ENCODE results near the gene SPO11.

The SPO11 gene

GRCh38 chr20:57329608-57330221 is at the start of gene SPO11:
Gene SPO11 (plus strand): TSS chr20:57329803. CDS start chr20:57329868, 65 bp downstream.
- no peak for DNase-seq (ENCODE audit: low read depth in 2 of 2)

DNA sequence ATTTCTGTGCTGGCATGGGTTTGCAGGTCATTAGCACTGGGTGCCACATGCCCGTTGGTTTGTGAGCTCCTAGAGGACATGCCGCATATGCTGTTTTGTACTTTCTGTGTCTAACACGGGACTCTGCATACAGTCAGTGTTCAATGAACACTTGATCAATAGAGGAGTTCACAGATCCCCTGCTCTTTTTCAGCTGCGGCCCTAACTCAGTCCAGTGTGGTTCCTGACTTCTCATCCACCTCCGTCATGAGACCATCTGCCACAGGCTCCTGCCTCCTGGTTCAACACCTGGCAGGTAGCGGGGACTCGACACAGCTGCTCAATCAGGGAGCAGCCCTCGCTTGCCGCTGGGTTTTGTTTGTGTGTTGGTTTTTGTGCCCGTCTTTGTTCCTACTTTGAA is 49.4 kb upstream of the SPO11 start:
- DNase-seq (ENCODE audit: low read depth in 2 of 2), result no peak

DNA sequence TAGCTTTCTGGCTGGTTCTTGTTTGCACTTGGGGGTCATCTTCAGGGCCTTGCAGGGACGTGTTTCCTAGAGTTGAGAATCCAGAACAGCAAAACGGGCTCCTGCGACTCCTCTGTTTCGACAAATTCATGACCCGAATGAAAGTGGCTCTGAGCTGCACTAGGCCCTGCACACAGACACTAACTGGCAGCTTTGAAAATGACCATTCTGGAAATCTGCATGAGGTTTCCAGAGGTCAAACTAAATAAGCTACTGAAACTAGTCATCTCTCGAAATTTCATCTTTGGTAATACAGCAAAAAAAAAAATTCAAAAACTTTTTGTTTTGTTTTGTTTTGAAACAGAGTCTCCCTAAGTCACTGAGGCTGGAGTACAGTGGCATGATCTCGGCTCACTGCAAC is 47.7 kb upstream of the SPO11 start:
- DNase-seq (ENCODE audit: low read depth in 2 of 2), result no peak

DNA sequence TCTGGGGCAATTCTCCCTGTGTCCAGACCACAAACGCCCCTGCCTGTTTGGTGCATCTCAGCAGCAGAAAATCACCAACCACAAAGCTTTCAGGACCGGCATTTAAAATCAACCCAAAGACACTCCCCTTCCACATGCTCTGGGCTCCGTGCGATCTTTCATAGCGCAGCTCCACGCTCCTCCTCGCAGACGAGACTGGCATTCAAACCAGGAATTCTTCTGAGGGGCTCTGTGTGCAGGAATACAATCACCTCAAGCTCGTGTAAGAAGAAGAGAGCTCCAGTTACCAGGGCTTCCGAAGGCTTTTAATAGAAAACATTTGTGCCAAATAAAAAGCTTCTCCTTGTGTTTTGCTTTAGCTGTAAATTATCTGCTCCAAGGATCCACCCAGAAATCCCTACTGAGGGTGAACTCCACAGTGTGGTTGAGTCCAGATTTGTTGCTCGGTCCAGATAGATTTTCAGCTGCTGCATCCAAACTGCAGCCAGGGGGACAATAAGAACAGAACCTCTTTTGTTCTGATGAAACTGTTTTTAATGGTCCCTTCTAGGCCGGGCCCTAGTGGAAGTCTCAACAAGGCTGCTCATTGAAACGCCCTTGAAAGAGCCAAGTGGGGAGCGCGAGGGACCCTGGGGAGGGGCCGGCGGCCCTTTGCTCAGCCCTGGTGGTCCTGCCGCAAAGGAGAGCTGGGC is 46.8 kb upstream of the SPO11 start:
- DNase-seq (ENCODE audit: low read depth in 2 of 2), result no peak

GRCh38 chr20:57283860-57284259 is 45.7 kb upstream of the SPO11 start:
- DNase-seq (ENCODE audit: low read depth in 2 of 2), result no peak

DNA sequence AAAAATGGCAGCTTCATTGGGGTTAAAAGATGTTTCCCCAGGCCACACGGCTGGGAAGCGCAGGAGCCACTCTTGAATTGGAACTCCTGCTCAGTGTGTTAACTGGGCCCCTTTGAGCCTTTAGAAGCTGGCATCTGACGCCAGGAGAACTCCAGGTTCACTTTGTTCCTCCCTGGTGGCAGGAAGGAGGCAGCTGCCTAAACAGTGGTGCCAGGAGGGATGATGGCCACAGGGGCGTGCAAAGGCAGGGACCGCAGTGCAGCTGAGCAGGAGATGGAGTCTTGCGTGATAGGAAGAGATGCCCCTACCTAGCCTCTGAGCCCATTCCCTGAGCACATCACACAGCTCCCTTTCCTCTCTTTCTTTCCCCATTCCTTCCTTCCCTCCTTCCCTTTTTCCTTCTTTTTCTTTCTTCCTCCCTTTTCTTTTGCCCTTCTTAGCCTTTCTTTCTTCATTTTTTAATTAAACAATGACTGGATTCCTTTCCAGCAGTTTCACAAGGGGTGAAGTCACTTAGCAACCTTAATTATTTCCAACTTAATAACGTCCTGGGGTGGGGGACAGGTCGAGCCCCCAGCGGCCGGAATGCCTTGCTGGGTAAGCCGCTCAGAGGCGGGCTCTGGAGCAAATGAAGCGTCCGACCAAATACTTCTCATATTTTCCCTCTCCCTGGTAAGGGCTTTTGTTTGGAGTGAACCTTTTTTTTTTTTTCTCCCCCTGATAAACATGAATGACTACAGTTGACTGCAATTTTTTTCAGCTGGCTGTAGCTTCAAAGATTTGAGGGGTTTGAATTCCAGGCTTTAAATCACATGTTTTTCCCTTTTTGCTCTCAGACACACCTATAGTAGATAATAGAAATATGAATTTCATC is 42.4 kb upstream of the SPO11 start:
- DNase-seq (ENCODE audit: low read depth in 2 of 2), result no peak

- no peak for DNase-seq (ENCODE audit: low read depth in 2 of 2)
Observed at GRCh38 chr20:57287901-57288300, 41.7 kb upstream of the SPO11 start.

GRCh38 chr20:57288651-57289277 is 40.8 kb upstream of the SPO11 start:
- no peak for DNase-seq (ENCODE audit: low read depth in 2 of 2)

DNA sequence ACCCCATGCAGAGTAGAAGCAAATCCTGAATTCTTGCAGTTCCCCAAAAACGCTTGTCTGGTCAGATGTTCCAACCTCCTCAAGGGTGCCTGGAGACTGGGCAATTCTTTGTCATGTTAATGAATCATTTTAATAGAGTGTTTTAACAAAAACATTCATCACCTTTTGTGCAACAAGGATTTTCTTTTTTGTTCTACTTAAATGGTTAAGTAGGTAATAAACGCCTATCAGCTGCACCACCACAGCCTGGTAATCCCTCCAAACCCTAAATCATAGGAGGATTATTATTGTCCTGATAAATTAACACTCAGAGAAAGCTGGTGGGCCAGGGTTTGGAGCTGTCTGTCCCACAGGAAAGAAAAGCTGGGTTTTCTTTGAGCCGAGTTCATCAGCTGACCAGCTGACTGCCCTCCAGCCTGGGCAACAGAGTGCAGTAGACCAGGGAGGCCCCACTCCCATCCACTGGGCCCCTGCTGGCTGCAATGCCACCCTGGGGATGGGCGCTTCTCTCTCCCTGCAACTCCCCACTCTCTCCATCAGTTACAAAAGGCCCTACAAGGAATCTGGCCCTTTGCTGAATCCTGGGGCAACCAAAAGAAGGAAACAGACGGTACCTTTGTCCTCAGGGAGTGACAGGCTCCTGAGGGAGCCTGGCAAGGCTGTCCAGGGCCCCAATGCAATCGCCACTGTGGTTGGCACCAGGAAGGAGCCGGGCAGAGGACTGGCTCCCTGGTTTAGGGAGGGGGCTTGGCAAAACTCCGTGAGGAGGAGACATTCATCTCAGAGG is 40.0 kb upstream of the SPO11 start:
- no peak for DNase-seq (ENCODE audit: low read depth in 2 of 2)

GRCh38 chr20:57290178-57290484 is 39.5 kb upstream of the SPO11 start:
- no peak for DNase-seq (ENCODE audit: low read depth in 2 of 2)

- no peak for DNase-seq (ENCODE audit: low read depth in 2 of 2)
Observed at GRCh38 chr20:57291003-57291402, 38.6 kb upstream of the SPO11 start.

- DNase-seq (ENCODE audit: low read depth in 2 of 2), result no peak
Observed at GRCh38 chr20:57291694-57292093, 37.9 kb upstream of the SPO11 start.

DNA sequence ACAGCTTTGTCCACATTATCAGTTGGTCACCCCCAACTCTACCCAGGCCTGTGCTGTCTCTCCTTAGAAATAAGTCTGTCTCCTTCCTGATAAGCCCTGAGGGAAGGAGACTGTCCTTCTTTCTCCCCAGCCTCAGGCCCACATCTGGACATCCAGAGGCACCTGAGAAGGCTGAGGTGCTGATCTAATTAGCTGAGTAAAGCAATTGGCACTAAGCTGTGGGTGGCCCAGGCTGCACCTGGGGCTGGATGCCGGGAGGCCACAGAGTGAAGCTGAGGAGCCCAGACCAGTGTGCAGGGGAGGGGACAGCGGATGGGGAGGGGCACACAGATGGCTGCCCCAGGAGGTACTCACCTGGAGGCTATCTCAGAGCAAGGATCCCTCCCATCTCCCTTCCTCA is 37.0 kb upstream of the SPO11 start:
- no peak for DNase-seq (ENCODE audit: low read depth in 2 of 2)

DNA sequence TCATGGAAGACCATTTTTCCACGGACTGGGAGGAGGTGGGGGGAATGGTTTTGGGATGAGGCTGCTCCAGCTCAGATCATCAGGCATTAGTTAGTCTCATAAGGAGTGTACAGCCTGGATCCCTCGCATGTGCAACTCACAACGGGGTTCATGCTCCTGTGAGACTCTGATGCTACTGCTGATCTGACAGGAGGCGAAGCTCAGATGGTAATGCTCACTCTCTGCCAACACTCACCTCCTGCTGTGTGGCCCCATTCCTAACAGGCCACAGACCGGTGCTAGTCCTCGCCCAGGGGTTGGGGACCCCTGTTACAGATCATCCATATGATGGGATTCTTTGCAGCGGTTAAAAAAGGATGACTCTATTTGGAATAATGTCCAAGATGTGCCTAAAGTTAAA is 35.6 kb upstream of the SPO11 start:
- DNase-seq (ENCODE audit: low read depth in 2 of 2), result no peak

GRCh38 chr20:57294550-57294949 is 35.1 kb upstream of the SPO11 start:
- DNase-seq (ENCODE audit: low read depth in 2 of 2), result no peak

- no peak for DNase-seq (ENCODE audit: low read depth in 2 of 2)
Observed at GRCh38 chr20:57298457-57298856, 31.1 kb upstream of the SPO11 start.

- DNase-seq (ENCODE audit: low read depth in 2 of 2), result no peak
Observed at GRCh38 chr20:57301026-57301425, 28.6 kb upstream of the SPO11 start.

GRCh38 chr20:57306747-57307146 is 22.9 kb upstream of the SPO11 start:
- DNase-seq (ENCODE audit: low read depth in 2 of 2), result no peak

DNA sequence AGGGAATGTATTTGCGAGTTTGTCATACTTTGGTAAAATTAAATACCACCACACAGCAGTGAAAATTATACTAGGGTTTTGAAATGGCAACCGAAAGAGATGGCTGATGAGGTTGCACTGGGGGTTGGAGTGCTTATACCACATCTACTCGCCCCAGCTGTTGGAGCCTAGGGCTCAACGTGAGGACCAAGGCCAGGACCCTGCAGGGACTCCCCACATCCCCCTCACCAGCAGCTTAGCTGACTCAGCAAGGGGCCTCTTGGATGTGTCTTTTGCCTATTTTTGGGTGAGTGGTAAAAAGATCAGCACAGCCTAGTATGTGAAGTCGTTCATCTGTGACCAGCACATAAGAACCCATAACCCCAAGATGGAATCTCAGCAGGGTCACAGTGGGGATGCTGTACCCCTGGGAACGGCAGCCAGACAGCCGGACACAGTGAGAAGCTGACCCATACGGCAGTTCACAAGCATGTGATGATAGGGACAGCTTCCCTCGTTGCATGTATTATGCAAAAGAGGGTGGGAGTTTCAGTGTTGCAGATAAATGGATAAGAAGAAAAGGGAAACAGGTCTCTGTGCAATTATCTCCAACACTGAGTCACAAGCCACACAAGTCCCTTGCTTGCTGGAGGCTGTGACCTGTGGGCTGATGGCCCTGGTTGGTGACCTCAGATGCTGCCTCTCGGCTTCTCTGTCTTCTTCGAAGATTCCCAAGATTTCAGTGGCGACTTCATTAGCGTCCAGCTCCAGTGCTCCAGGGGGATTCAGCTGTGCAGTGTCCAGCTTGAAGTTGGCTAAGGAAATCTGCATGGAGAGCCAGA is 20.9 kb upstream of the SPO11 start:
- DNase-seq (ENCODE audit: low read depth in 2 of 2), result no peak

GRCh38 chr20:57309544-57310115 is 20.0 kb upstream of the SPO11 start:
- no peak for DNase-seq (ENCODE audit: low read depth in 2 of 2)
